Activated T-cell treated with anti-CD3 and anti-CD28 coated beads for 4 hours (primary cell): ENCODE results near the gene STXBP3.

Source experiments
- DNase-seq: peaks from one replicate; pipeline ENCODE4 v3.0.0-alpha.2; 2020

STXBP3 gene

GRCh38 chr1:108808438-108808837, 62.0 kb downstream of the STXBP3 start:
- no peak for DNase-seq

- no peak for DNase-seq
Observed at GRCh38 chr1:108811611-108812010, 65.1 kb downstream of the STXBP3 start.

- DNase-seq: no peak
Observed at GRCh38 chr1:108813326-108813725, 66.9 kb downstream of the STXBP3 start.

- DNase-seq: no peak
Observed at GRCh38 chr1:108814343-108815125, 68.1 kb downstream of the STXBP3 start.

- DNase-seq: no peak
Observed at GRCh38 chr1:108815566-108815965, 69.1 kb downstream of the STXBP3 start.

GRCh38 chr1:108816049-108816893, 69.8 kb downstream of the STXBP3 start:
- DNase-seq: no peak

GRCh38 chr1:108817016-108817415, 70.5 kb downstream of the STXBP3 start:
- DNase-seq: no peak

- no peak for DNase-seq
Observed at GRCh38 chr1:108817811-108818210, 71.3 kb downstream of the STXBP3 start.

- DNase-seq: no peak
Observed at GRCh38 chr1:108819878-108820277, 73.4 kb downstream of the STXBP3 start.

GRCh38 chr1:108823632-108824031, 77.2 kb downstream of the STXBP3 start:
- no peak for DNase-seq

GRCh38 chr1:108824051-108824450, 77.6 kb downstream of the STXBP3 start:
- DNase-seq: no peak

- DNase-seq: no peak
Observed at GRCh38 chr1:108826081-108826635, 79.7 kb downstream of the STXBP3 start.

- peak; percentile 38 for DNase-seq
Observed at GRCh38 chr1:108828074-108828961, 81.8 kb downstream of the STXBP3 start.

GRCh38 chr1:108829498-108829916, 83.0 kb downstream of the STXBP3 start:
- DNase-seq: no peak

GRCh38 chr1:108830119-108831008, 83.9 kb downstream of the STXBP3 start:
- no peak for DNase-seq

GRCh38 chr1:108831225-108831624, 84.8 kb downstream of the STXBP3 start:
- DNase-seq: no peak

GRCh38 chr1:108832929-108833328, 86.5 kb downstream of the STXBP3 start:
- no peak for DNase-seq

GRCh38 chr1:108841703-108842102, 95.2 kb downstream of the STXBP3 start:
- DNase-seq: no peak

GRCh38 chr1:108842525-108843181, 96.2 kb downstream of the STXBP3 start:
- DNase-seq: no peak

GRCh38 chr1:108843390-108844137, 97.1 kb downstream of the STXBP3 start:
- no peak for DNase-seq
